ENCODE data around the gene RASL10A.

Gene RASL10A

DNA sequence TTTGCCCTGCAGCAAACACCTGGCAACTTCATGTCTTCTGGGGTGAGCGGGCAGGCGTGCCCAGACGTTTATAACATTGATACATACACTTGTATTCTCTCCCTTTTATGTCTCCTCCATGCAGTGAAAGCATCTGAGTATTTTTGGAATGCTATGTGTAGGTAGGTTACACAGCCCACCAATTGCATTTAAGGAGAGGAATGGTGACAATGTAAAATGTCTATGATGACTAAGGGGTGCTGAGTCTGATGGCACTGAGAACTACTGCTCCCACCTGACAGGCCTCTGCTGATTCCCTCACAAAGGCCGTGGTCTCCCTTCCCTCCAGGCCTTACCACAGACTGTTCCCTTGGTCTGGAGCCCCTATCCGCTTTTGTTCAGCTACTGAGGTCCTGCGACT lies 22.9 kb upstream of the RASL10A start:
- DNase-seq, result no peak

DNA sequence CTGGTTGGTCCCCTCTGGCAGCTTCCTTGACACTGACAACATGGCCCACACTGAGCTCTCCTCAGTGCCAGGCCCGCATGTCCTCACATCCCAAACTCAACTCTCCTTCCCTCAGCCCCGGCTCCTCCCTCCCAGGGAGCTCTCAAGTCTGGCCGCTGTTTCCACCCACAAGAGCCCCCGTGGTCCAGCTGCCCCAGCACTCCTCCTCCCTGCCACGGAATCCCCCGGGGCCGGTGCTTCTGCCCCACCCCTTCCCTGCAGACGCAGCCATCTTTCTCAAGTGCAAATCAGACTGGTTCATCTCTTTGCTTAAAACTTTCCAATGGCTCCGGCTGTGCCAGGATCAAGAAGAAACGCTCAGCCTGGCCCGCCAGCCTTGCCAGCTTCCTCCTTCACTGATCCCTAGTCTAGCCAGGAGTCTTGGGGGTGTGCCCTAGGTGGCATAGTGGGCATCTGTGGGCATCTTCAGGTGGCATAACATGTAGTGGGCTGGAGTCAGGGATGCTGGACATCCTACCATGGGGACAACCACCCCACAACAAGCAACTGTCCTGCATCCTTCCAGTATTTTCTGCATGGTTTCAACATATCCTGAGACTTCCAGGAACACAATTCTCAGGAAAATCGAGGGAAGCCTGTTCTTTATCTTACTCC lies 22.3 kb upstream of the RASL10A start:
- DNase-seq, result no peak

DNA sequence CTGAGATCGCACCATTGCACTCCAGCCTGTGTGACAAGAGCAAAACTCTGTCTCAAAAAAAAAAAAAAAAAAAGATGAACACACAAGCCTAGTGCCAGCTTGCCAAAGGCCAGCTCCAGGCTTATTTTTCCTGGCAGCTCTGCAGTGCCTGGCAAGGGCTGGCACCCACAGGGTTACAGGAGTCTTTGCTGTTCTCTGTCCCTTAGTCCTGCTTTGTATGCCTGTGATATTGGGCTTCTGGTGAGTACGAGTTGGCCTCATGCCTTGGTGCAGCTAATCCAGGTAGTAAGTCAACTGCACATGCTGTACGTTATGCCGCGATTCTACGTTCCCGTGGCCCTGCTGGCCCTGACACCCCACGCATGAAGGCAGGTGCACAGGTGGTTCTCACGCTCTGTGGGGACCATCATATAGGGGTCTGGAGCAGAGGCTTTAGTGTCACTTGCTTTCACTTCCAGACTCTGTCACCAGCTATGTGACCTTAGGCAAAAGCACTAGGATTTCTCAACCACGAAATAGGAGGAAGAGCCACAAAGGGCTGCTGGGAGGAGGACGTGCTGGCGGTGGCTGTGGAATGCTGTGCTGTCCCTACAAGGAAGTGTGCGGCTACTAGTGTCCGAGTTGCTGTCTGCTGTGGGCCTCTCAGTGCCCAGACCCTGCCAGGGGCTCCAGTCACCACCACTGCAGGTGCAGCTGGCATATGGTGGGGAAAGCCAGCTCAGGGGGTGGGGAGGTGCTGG lies 21.4 kb upstream of the RASL10A start:
- DNase-seq, result no peak

- DNase-seq, result no peak
Observed at GRCh38 chr22:29335656-29336055, 20.2 kb upstream of the RASL10A start.

DNA sequence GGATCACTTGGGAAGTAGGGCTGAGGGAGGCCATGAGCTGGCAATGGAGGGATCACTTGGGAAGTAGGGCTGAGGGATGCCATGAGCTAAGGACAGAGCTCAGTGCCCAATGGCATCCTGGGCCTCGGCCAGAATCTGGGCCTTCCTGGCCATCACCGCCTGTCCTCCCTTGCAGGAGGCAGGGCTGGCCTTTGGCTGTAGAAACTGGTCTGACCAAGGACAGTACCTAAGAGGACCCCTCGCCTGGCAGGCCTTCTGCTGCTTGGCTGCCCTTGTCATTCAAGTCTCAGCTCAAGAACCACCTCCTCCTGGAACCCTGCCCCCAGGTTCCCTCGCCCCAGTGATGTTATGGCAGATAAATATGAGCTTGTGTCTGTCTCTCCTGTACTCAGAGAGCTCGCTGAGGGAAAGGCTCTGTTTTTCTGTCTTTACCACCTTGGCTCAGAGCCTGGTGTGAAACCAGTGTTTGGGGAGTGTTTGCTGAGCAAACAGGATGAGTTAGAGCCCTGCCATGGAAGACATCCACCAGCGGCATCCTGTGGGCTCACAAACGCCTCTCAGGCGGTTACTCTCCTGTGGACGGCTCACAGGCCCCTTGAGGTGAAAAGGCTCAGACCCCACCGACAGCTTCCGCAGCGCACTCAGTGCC lies 19.3 kb upstream of the RASL10A start:
- no peak for DNase-seq

DNA sequence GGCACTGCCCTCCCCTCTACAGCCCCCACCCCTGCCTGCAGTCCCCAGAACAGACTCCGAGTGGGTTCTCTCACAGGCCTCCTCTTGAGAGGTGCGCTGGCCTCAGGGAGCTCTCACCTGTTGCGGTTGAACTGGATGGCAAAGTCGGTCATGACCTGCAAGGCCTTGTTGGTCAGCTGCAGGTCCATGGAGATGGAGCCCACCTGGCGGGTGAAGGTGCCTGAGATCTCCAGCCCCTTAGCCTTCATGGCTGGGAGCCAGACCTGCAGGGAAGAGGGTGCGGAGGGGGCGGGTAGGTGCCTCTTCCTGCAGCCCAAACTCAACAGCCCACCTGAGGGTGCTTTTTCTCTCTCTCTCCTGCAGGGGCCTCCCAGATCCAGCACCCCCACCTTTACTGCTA lies 18.7 kb upstream of the RASL10A start:
- no peak for DNase-seq

DNA sequence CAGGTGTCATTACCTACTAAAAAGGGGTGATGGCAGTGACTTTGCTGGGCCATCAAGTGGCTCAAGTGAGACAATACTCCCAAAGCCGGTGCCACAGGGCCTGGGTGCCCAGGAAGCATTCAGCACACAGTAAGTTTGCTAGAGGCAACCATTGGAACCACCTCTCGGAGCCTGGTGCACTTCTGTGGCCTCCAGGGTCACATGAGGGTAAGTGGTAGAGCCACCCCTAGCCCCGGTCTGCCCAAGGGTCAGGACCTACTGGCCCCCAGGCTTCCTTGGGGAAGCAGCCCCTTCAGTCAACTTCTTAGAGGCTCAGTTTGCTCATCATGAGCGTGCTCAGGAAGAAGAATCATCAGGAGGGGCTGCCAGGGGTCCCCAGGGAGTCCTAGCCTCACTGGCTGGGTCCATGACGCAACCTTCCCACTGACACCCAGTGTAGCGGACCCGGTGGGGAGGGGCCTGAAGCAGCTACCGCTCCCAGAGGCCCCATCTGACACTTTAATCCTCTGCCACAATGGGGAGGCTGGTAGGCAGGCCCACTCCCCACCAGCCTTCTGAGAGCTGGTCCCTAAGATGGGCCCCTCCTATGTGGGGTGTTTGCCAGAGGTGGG lies 17.5 kb upstream of the RASL10A start:
- DNase-seq, result no peak

- DNase-seq, result no peak
Observed at GRCh38 chr22:29331658-29332300, 16.3 kb upstream of the RASL10A start.

DNA sequence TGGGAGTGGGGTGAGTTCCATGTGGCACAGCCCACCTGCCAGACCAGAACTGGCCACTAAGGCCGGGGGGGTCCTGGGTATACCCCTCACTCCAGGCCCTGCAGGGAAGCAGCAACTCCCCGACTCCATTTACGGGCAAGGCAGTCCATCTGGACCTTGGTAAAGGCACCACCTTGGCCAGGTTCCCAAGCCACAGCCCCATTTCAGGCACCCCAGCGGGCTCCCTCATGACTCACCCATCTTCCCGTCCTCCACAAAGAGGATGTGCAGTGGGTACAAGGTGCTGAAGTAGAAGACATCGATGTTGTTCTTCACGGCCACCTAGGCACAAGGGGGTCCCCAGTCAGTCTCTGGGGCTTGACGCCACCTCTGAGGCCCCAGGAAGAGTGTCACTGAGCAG lies 15.7 kb upstream of the RASL10A start:
- no peak for DNase-seq

GRCh38 chr22:29330753-29331152 lies 15.3 kb upstream of the RASL10A start:
- peak; percentile 76 for DNase-seq

- no peak for DNase-seq
Observed at GRCh38 chr22:29330291-29330690, 14.8 kb upstream of the RASL10A start.

- DNase-seq, result no peak
Observed at GRCh38 chr22:29329581-29329980, 14.1 kb upstream of the RASL10A start.

DNA sequence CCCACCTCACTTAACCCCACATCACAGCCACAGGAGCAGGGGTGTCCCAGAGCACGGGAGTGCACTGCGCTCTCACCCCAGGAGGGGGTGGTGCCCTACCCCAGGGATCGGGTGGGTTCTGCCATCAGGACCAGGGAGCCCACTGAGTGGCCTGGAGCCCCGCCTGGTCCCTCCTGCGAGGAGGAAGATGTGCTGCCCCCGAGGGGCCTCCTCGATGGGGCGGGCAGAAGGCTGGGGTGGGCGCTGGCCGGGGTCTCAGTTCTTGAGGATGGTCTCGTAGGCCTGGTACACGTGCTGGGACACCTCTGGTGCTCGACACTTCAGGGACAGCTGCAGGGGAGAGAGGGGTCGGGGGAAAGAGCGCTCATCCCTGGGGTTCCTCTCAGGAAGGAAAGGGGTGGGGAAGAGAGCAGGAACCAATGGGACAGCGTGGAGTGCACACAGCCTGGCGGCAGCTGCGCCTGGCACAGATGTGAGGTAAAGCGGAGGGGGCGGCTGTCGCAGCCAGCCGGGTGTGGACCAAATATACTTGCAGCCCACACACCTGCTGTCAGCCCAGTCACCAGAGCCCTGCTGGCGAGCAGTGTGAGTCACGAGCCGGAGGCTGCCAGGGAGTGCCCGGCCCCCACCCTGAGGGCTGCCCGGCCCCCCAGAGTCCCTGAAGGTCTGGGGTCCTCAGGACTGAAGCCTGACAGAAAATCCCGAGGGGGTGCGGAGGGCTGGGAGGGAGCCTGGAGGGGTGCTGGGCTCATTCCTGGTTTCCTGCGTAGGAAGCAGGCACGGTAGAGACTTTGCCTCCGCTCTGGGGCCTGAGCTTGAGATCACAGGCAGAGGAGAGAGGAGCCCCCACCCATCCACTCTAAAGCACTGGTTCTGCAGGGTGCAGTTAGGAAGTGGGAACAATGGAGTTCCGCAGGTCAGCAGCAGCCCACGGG lies 13.3 kb upstream of the RASL10A start:
- DNase-seq, result no peak

- no peak for DNase-seq
Observed at GRCh38 chr22:29328055-29328454, 12.6 kb upstream of the RASL10A start.

- DNase-seq, result no peak
Observed at GRCh38 chr22:29327089-29327764, 11.7 kb upstream of the RASL10A start.

- DNase-seq, result no peak
Observed at GRCh38 chr22:29326481-29326880, 11.0 kb upstream of the RASL10A start.

- DNase-seq, result no peak
Observed at GRCh38 chr22:29325785-29326315, 10.4 kb upstream of the RASL10A start.

DNA sequence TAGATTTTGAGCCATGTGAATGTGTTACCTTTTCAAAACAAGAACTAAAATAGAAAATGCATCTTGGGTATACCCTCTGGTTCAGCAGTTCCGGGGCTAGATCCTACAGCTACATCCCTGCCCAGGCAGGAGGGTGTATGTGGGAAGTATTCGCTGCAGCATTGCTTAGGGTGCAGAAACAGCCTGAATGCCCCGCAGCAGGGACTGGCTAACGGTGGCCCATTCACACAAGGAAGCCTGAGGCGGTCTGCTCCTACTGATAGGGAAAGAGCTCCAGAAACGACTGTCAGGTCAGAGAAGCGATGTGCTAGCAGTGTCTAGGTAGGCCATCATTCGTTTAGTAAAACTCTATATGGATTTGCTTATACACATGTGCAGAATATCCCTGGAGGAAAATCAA lies 9.9 kb upstream of the RASL10A start:
- DNase-seq, result no peak

DNA sequence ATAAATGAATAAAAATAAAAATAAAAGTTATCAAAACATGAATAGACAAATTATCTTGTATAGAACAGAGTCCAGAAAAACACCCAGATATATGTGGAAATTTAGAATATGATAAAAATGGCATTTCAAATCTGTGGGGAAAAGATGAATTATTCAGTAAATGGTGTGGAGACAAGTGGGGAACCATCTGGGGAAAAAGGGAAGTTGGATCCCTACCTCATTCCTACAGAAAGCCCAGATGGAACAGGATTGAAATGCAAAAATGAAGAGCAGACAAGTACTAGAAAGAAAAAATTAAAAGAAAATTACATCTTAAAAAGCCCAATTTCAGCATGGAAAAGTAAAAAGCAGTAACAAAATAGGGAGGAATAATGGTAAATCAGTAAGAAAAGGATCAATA lies 8.1 kb upstream of the RASL10A start:
- no peak for DNase-seq

GRCh38 chr22:29320546-29320945 lies 5.0 kb upstream of the RASL10A start:
- no peak for DNase-seq

DNA sequence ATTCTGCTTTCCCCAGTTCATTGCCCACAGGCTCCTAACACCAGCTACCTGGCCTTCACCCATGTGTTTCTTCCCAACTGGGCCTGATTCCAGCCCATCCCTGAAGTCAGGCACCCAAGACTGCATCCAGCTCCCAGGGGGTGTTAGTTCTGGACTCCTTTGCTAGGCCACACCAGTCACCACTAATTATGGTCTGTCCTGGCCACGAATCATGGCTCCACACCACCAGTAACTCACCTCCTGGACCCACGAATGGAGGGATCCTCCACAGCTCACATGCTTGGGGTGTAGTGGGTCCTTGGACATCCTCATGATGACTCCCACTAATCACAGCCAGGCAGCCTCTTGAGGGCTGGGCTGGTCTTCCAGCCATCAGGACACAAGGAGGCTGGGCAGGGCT lies 3.6 kb upstream of the RASL10A start:
- no peak for DNase-seq
